ENCODE measurements around the gene SLX4. TPM values are rescaled to one million over a fixed set of nuclear protein-coding genes. Genes with fewer than 3 reads are reported as not detected.

Gene SLX4
- total RNA-seq, 2 experiments from 2014 or later = 10.7 to 11.7 TPM

DNA sequence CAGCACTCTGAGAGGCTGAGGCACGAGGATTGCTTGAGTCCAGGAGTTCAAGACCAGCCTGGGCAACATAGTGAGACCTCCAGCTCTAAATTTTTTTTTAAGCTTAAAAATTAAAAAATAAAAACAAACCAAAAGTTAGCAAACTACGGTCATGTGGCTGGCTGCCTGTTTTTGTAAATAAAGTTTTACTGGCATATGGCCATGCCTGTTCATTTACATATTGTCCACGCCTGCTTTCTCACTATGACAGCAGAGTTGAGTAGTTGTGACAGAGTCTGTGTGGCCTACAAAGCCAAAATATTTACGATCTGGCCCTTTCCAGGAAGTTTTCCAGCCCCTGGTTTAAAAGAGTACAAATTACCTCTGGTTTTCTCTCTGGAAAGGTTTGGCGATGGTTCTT is 3.3 kb downstream of the SLX4 start:
- H3K4me1 Mint-ChIP-seq = peaks cover 20% of the 10 kb centered on the region
- H3K36me3 Mint-ChIP-seq (ENCODE audit: low read depth) = peaks cover 21% of the 10 kb centered on the region
- intact Hi-C loops (cut with DNase I, micrococcal nuclease) = no loop called here
- no peak overlapping the region for H3K27ac Mint-ChIP-seq
- POLR2A ChIA-PET = no interaction called here
- CTCF ChIA-PET = interaction anchor here (0.8 kb wide), 1 partner anchor 10 kb away, joined by 3 read pairs; no protein-coding TSS in a partner anchor
- no peak for ATAC-seq
- H3K4me3 Mint-ChIP-seq = no peak overlapping the region
- H3K27me3 Mint-ChIP-seq = no peaks in the 10 kb centered on the region
- H3K9me3 Mint-ChIP-seq (ENCODE audit: low read depth) = no peaks in the 10 kb centered on the region
- DNase-seq = no peak

DNA sequence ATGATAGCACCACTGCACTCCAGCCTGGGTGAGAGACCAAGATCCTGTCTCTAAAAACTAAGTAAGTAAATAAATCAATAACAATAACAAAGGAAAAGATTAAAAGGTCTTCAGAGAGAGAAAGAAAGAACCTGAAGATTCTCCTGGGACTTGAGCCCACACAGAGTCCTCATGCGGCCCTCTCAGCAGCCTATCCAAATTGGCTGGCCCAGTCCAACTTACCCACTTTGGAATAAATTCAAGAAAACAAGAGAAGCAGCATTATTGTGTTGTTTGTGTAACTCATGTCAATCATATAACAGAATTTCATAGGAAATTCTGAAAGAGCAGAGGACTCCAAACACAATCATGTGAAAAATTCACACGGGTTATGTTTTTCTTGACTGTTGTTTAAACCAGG is 3.8 kb downstream of the SLX4 start:
- no peak for DNase-seq
- Mint-ChIP-seq H3K4me1 (peaks cover 15% of the 10 kb centered on the region), H3K27me3 (no peaks in the 10 kb centered on the region), H3K9me3 (ENCODE audit: low read depth) (no peaks in the 10 kb centered on the region), H3K36me3 (ENCODE audit: low read depth) (peaks cover 21% of the 10 kb centered on the region), H3K4me3 (no peak overlapping the region), H3K27ac (no peak overlapping the region)
- ATAC-seq = no peak
- intact Hi-C loops (cut with DNase I, micrococcal nuclease) = no loop called here
- ChIA-PET CTCF (interaction anchor here (0.8 kb wide), 1 partner anchor 11 kb away, joined by 3 read pairs; no protein-coding TSS in a partner anchor), POLR2A (no interaction called here)

DNA sequence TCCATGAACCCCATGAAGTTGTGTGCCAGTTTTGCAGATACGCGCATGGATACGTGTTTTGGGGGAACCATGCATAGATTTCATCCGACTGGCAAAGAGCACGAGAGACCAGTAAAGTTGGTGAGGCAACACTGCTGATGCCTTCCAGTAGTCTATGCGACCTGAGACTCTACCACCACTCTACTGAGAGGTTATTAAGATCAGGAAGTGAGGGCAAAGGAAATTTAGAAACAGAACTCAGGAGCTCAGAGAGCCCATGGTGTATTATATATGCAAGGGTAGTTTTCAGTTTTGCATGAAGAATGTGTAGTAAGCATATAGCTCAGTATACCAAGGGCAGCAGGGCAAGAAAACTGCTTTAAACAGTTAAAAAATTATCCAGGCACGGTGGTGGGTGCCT is 4.2 kb downstream of the SLX4 start:
- peaks cover 13% of the 10 kb centered on the region for H3K4me1 Mint-ChIP-seq
- ChIA-PET POLR2A (no interaction called here), CTCF (interaction anchor here (0.7 to 0.8 kb wide), 2 partner anchors 11 to 135 kb away, joined by 3 read pairs; no protein-coding TSS in a partner anchor)
- H3K9me3 Mint-ChIP-seq (ENCODE audit: low read depth) = no peaks in the 10 kb centered on the region
- no peak for ATAC-seq
- H3K27me3 Mint-ChIP-seq = no peaks in the 10 kb centered on the region
- intact Hi-C loops (cut with DNase I, micrococcal nuclease) = no loop called here
- peaks cover 23% of the 10 kb centered on the region for H3K36me3 Mint-ChIP-seq (ENCODE audit: low read depth)
- no peak for DNase-seq
- H3K27ac Mint-ChIP-seq = no peak overlapping the region
- no peak overlapping the region for H3K4me3 Mint-ChIP-seq

DNA sequence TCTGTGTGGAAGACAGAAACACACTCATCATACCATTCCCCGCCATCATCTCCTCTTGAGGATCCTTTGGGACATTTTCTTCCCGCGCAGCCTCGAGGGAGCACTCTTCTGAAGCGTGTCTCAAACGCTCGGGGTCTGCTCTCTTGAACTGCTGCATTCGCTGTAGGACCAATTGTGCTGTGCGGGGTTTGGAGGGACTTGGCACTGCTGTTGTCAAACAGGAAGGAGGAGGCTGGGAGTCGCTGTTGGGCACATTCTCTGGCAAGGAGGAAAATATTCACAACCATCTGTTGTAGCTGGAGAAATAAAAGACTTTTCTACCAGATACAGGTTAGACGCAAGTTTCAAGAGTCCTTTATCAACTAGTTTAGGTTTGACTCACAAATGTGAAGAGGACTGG is 5.0 kb downstream of the SLX4 start:
- CTCF ChIA-PET = interaction anchor here (0.7 to 0.8 kb wide), 2 partner anchors 135 to 255 kb away, joined by 3 read pairs; no protein-coding TSS in a partner anchor

DNA sequence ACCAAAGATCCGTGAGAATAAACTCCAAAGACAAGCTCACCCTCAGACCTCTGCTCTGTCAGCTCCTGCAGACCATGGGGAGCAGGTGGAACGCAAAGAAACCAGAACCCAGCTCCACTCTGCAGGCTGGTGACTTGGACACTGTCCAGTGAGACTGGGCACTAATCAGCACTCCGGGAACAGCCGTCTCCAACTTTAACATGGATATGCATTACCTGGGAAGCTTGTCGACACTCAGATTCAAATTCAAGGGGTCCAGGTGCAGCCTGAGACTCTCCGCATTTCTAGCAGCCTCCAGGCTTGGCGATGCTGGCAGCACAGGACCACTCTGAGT is 9.1 kb downstream of the SLX4 start:
- H3K36me3 Mint-ChIP-seq (ENCODE audit: low read depth) = peaks cover 36% of the 10 kb centered on the region
- no peak overlapping the region for H3K4me3 Mint-ChIP-seq
- POLR2A ChIA-PET = no interaction called here

More for the DNA sequence above, 5.0 kb downstream of the SLX4 start:
- Mint-ChIP-seq H3K27ac (no peak overlapping the region), H3K9me3 (ENCODE audit: low read depth) (no peaks in the 10 kb centered on the region), H3K27me3 (no peaks in the 10 kb centered on the region), H3K36me3 (ENCODE audit: low read depth) (peaks cover 25% of the 10 kb centered on the region), H3K4me1 (peaks cover 12% of the 10 kb centered on the region), H3K4me3 (no peak overlapping the region)
- POLR2A ChIA-PET = no interaction called here
- intact Hi-C loops (cut with DNase I, micrococcal nuclease) = no loop called here
- DNase-seq (no peak), ATAC-seq (no peak)

DNA sequence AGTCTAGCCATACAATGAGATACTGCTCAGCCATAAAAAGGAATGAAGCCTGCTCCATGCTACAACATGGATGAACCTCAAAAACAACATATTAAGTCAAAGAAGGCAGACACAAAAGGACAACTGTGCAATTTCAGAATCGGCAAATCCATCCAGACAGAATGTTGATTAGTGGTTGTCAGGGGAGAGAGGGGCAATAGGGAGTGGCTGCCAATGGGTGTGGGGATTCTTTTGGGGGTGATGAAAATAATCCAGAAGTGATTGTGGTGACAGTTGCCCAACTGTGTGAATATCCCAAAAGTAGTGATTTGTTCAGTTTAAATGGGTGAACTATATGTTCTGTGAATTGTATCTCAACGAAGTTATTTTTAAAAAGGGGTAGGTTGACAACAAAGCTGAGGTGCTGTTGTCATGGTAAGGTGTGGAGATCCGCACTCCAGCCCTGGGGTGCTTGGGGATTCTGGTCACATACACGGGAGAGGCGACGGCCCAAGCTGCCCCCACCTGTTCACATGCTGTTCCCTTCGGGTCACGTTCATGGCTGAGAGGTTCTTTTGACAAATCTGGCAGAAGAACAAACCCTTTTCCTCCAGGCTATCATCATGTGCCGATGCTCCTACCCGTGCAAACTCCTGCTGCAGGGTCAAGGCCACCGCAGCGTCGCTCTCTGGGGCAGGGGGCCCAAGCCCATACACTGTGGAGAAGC is 9.6 kb downstream of the SLX4 start:
- ChIA-PET CTCF (no interaction called here), POLR2A (no interaction called here)
- Mint-ChIP-seq H3K27me3 (no peaks in the 10 kb centered on the region), H3K4me3 (no peak overlapping the region), H3K27ac (no peak overlapping the region), H3K9me3 (ENCODE audit: low read depth) (no peaks in the 10 kb centered on the region), H3K4me1 (no peaks in the 10 kb centered on the region), H3K36me3 (ENCODE audit: low read depth) (peaks cover 36% of the 10 kb centered on the region)
- intact Hi-C loops (cut with DNase I, micrococcal nuclease) = no loop called here
- DNase-seq (no peak), ATAC-seq (no peak)

More for the DNA sequence above, 9.1 kb downstream of the SLX4 start:
- no peaks in the 10 kb centered on the region for H3K27me3 Mint-ChIP-seq
- no peaks in the 10 kb centered on the region for H3K9me3 Mint-ChIP-seq (ENCODE audit: low read depth)
- intact Hi-C loops (cut with DNase I, micrococcal nuclease) = no loop called here
- no peak for ATAC-seq
- H3K4me1 Mint-ChIP-seq = peaks cover 2% of the 10 kb centered on the region
- CTCF ChIA-PET = no interaction called here
- no peak overlapping the region for H3K27ac Mint-ChIP-seq
- DNase-seq = no peak

DNA sequence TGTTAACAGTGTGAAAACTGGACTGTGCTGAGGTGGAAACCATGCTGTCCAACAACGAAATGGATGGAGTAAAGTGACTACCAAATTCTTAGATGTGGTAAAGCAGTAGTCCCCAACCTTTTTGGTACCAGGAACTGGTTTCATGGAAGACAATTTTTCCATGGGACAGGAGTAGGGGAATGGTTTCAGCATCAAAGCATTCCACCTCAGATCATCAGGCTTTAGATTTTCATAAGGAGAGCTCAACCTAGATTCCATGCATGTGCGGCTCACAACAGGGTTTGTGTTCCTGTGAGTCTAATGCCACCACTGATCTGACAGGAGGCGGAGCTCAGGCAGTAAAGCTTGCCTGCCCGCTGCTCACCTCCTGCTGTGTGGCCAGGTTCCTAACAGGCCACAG is 11.5 kb downstream of the SLX4 start:
- CTCF ChIA-PET = no interaction called here
- no peaks in the 10 kb centered on the region for H3K4me1 Mint-ChIP-seq
- H3K27ac Mint-ChIP-seq = no peak overlapping the region
- intact Hi-C loops (cut with DNase I, micrococcal nuclease) = no loop called here
- no peak for ATAC-seq
- peaks cover 33% of the 10 kb centered on the region for H3K36me3 Mint-ChIP-seq (ENCODE audit: low read depth)
- POLR2A ChIA-PET = no interaction called here
- H3K4me3 Mint-ChIP-seq = no peak overlapping the region
- DNase-seq = no peak
- no peaks in the 10 kb centered on the region for H3K9me3 Mint-ChIP-seq (ENCODE audit: low read depth)
- H3K27me3 Mint-ChIP-seq = no peaks in the 10 kb centered on the region

DNA sequence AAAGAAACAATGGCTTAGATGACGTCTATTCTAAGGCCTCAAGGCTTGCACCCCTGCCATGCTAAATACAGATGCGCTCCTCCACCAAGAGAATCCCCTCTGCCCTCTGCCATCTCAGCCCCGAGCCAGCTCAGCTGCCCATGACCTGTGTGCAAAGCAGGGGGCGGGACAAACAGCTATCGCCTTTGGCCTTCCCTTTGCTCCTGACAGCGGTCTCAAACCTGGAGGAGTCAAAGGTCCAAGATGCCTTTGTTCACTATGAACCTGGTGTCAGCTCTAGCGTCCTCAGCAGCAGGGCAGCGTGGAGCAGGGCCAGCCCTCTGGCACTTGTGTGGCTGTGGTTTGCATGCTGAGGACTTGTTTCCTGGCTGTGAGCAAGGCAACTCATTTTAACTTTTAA is 12.3 kb downstream of the SLX4 start:
- ATAC-seq (no peak), DNase-seq (no peak)
- Mint-ChIP-seq H3K9me3 (ENCODE audit: low read depth) (no peaks in the 10 kb centered on the region), H3K27me3 (no peaks in the 10 kb centered on the region), H3K4me3 (no peak overlapping the region), H3K36me3 (ENCODE audit: low read depth) (peaks cover 31% of the 10 kb centered on the region), H3K4me1 (no peaks in the 10 kb centered on the region), H3K27ac (no peak overlapping the region)
- POLR2A ChIA-PET = no interaction called here
- intact Hi-C loops (cut with DNase I, micrococcal nuclease) = no loop called here
- CTCF ChIA-PET = interaction anchor here (1.0 kb wide), 1 partner anchor 71 kb away, joined by 3 read pairs; no protein-coding TSS in a partner anchor

DNA sequence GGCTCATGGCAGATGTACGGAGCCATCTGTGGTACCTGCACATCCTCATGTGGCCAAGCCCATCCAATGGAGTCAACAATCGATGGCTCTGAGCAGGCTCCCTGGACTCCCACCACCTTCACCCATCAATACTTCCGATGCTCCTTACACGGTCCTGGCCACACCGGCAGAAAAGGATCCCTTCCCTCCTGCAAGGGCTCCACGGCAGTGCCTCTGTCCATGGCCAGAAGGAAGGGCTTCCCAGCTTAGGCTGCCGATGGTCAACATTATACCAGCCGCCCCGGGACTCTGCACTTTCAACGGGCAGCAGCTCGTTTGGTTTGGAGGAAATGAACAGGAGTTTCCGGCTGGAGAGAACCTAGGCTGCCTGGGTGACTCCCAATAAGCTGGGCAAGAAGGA is 13.2 kb downstream of the SLX4 start:
- no peak overlapping the region for H3K27ac Mint-ChIP-seq
- no peaks in the 10 kb centered on the region for H3K27me3 Mint-ChIP-seq
- intact Hi-C loops (cut with DNase I, micrococcal nuclease) = no loop called here
- ATAC-seq (no peak), DNase-seq (no peak)
- peaks cover 28% of the 10 kb centered on the region for H3K36me3 Mint-ChIP-seq (ENCODE audit: low read depth)
- ChIA-PET POLR2A (interaction anchor here (1.0 kb wide), 1 partner anchor 22 kb away, joined by 3 read pairs; no protein-coding TSS in a partner anchor), CTCF (interaction anchor here (1.0 kb wide), 1 partner anchor 70 kb away, joined by 3 read pairs; no protein-coding TSS in a partner anchor)
- no peaks in the 10 kb centered on the region for H3K4me1 Mint-ChIP-seq
- no peak overlapping the region for H3K4me3 Mint-ChIP-seq
- no peaks in the 10 kb centered on the region for H3K9me3 Mint-ChIP-seq (ENCODE audit: low read depth)

DNA sequence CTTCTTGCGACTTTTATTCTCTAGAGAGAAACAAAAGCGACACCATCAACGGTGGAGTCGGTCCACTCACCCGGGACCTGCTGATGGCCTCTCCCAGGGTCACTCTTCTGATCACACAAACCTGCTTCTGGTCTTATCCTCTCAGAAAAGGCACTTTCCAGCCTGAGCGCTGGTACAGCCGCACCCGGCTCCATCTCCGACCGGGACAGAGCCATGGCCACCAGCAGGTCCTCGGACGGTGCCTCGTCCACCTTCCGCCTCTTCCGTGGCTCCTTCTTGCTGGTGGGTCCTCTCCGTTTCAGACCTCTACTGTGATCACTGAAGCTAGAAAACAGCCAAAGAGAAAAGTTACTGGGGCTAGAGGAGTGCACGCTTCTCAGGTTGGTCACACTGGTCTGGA is 13.7 kb downstream of the SLX4 start:
- ChIA-PET POLR2A (interaction anchor here (1.0 kb wide), 1 partner anchor 21 kb away, joined by 3 read pairs; no protein-coding TSS in a partner anchor), CTCF (no interaction called here)
- no peak for DNase-seq
- Mint-ChIP-seq H3K27ac (no peak overlapping the region), H3K27me3 (no peaks in the 10 kb centered on the region), H3K9me3 (ENCODE audit: low read depth) (no peaks in the 10 kb centered on the region), H3K4me1 (no peaks in the 10 kb centered on the region), H3K4me3 (no peak overlapping the region), H3K36me3 (ENCODE audit: low read depth) (peaks cover 27% of the 10 kb centered on the region)
- no peak for ATAC-seq
- intact Hi-C loops (cut with DNase I, micrococcal nuclease) = no loop called here

DNA sequence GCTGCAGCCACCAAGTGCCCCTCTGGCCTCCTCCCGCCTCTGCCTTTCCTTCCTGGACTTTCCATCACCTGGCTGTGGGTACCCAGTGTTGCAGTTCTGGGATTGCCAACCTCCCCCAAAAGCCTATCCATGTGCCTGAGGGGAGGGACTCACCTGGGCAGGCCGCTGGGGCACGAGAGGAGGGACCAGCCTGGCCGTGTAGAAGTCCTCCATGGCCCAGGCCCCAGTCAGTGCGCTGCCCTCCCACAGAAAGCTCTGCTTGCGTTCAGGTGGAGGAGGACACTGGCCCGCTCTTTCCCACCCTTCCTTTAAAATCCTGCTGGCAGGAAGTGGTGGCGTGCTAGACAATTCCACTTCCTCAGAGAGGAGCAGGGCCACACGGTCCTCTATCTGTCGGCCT is 14.2 kb downstream of the SLX4 start:
- Mint-ChIP-seq H3K36me3 (ENCODE audit: low read depth) (peaks cover 25% of the 10 kb centered on the region), H3K27ac (no peak overlapping the region), H3K27me3 (no peaks in the 10 kb centered on the region), H3K4me3 (no peak overlapping the region), H3K9me3 (ENCODE audit: low read depth) (no peaks in the 10 kb centered on the region), H3K4me1 (no peaks in the 10 kb centered on the region)
- CTCF ChIA-PET = no interaction called here
- POLR2A ChIA-PET = interaction anchor here (1.0 kb wide), 1 partner anchor 21 kb away, joined by 3 read pairs; no protein-coding TSS in a partner anchor
- ATAC-seq (no peak), DNase-seq (no peak)
- intact Hi-C loops (cut with DNase I, micrococcal nuclease) = no loop called here

DNA sequence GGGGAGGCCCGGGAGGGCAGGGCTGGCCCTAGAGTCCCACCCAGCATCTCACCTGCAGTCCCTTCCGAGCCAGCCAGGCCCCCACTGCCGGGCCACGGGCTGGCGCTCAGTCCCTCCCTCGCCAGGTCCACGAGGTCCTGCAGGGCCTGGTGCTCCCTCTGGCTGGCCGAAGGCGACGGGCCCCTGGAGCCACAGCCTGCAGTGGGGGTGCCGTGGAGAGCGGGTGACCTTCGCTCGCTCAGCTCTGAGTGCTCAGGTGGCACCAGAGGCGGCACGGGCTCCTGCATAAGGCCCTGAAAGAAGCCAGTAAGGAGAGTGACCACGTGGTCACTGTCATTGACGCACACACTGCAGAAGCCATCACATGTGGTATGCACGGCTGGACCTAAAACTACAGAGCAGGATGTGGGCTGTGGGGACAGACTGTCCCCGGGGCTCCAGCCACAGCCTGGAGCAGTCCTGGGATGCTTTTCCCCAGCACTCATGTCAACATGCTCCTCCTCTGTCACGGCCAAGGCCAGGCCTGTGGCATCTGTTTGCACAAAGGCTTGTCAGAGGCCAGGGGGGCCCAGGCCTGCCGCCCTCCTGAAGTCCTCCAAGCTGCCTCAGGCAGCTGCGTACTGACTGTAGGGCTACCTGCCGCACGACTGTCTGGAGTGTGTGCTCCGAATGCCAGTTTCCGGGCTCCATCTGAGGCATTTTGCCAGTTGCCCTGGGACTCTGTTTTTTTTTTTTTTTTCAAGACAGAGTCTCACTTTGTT is 15.1 kb downstream of the SLX4 start:
- ATAC-seq (no peak), DNase-seq (no peak)
- POLR2A ChIA-PET = interaction anchor here (0.6 kb wide), 1 partner anchor 176 kb away, joined by 3 read pairs; no protein-coding TSS in a partner anchor
- CTCF ChIA-PET = interaction anchor here (1.0 kb wide), 1 partner anchor 68 kb away, joined by 3 read pairs; no protein-coding TSS in a partner anchor
- intact Hi-C loops (cut with DNase I, micrococcal nuclease) = no loop called here
- no peaks in the 10 kb centered on the region for H3K27me3 Mint-ChIP-seq
- H3K9me3 Mint-ChIP-seq (ENCODE audit: low read depth) = no peaks in the 10 kb centered on the region
- peaks cover 18% of the 10 kb centered on the region for H3K36me3 Mint-ChIP-seq (ENCODE audit: low read depth)
- no peak overlapping the region for H3K4me3 Mint-ChIP-seq
- no peaks in the 10 kb centered on the region for H3K4me1 Mint-ChIP-seq
- H3K27ac Mint-ChIP-seq = no peak overlapping the region
